ENCODE results near the gene EFNB3.

The EFNB3 gene

GRCh38 chr17:7716901-7717755, 12.1 kb downstream of the EFNB3 start, which contains the start of gene DNAH2:
Gene DNAH2 (plus strand): TSS chr17:7717744. CDS start chr17:7719735, 1,991 bp downstream.
- peak; percentile 53 to 60 for DNase-seq (ENCODE audit: low read depth in 2 of 2)

GRCh38 chr17:7717756-7718350, 12.9 kb downstream of the EFNB3 start:
- DNase-seq (ENCODE audit: low read depth in 2 of 2) = peak in 1 of 2 donors; percentile 35

GRCh38 chr17:7719661-7720060, 14.7 kb downstream of the EFNB3 start:
- no peak for DNase-seq (ENCODE audit: low read depth in 2 of 2)

GRCh38 chr17:7720125-7720524, 15.1 kb downstream of the EFNB3 start:
- no peak for DNase-seq (ENCODE audit: low read depth in 2 of 2)

- no peak for DNase-seq (ENCODE audit: low read depth in 2 of 2)
Measured at GRCh38 chr17:7721612-7722011, 16.6 kb downstream of the EFNB3 start.

- DNase-seq (ENCODE audit: low read depth in 2 of 2) = no peak
Measured at GRCh38 chr17:7727886-7728285, 22.9 kb downstream of the EFNB3 start.

- DNase-seq (ENCODE audit: low read depth in 2 of 2) = no peak
Measured at GRCh38 chr17:7729816-7730215, 24.8 kb downstream of the EFNB3 start.

- DNase-seq (ENCODE audit: low read depth in 2 of 2) = no peak
Measured at GRCh38 chr17:7732981-7733539, 28.1 kb downstream of the EFNB3 start.

GRCh38 chr17:7737601-7738000, 32.6 kb downstream of the EFNB3 start:
- DNase-seq (ENCODE audit: low read depth in 2 of 2) = no peak

- no peak for DNase-seq (ENCODE audit: low read depth in 2 of 2)
Measured at GRCh38 chr17:7739746-7740145, 34.7 kb downstream of the EFNB3 start.

GRCh38 chr17:7740481-7741001, 35.5 kb downstream of the EFNB3 start:
- DNase-seq (ENCODE audit: low read depth in 2 of 2) = no peak

- no peak for DNase-seq (ENCODE audit: low read depth in 2 of 2)
Measured at GRCh38 chr17:7742729-7743128, 37.7 kb downstream of the EFNB3 start.

GRCh38 chr17:7744416-7744815, 39.4 kb downstream of the EFNB3 start:
- DNase-seq (ENCODE audit: low read depth in 2 of 2) = no peak

- no peak for DNase-seq (ENCODE audit: low read depth in 2 of 2)
Measured at GRCh38 chr17:7745748-7746470, 40.9 kb downstream of the EFNB3 start.

- no peak for DNase-seq (ENCODE audit: low read depth in 2 of 2)
Measured at GRCh38 chr17:7747635-7748071, 42.7 kb downstream of the EFNB3 start.

- no peak for DNase-seq (ENCODE audit: low read depth in 2 of 2)
Measured at GRCh38 chr17:7748076-7748775, 43.2 kb downstream of the EFNB3 start.

- DNase-seq (ENCODE audit: low read depth in 2 of 2) = no peak
Measured at GRCh38 chr17:7750321-7750821, 45.4 kb downstream of the EFNB3 start.

- no peak for DNase-seq (ENCODE audit: low read depth in 2 of 2)
Measured at GRCh38 chr17:7754656-7755055, 49.7 kb downstream of the EFNB3 start.

- no peak for DNase-seq (ENCODE audit: low read depth in 2 of 2)
Measured at GRCh38 chr17:7755095-7755890, 50.3 kb downstream of the EFNB3 start.

- no peak for DNase-seq (ENCODE audit: low read depth in 2 of 2)
Measured at GRCh38 chr17:7756968-7757367, 52.0 kb downstream of the EFNB3 start.

All from stimulated activated CD8-positive, alpha-beta memory T cell treated with anti-CD3 and anti-CD28 coated beads, Interleukin-15, amount 100 ng/mL, for 48 hours (primary cell).